ENCODE results near the gene ZNF134.
A peak's percentile ranks its signal among the peaks of the same experiment; 100 is the strongest.

Gene ZNF134

DNA sequence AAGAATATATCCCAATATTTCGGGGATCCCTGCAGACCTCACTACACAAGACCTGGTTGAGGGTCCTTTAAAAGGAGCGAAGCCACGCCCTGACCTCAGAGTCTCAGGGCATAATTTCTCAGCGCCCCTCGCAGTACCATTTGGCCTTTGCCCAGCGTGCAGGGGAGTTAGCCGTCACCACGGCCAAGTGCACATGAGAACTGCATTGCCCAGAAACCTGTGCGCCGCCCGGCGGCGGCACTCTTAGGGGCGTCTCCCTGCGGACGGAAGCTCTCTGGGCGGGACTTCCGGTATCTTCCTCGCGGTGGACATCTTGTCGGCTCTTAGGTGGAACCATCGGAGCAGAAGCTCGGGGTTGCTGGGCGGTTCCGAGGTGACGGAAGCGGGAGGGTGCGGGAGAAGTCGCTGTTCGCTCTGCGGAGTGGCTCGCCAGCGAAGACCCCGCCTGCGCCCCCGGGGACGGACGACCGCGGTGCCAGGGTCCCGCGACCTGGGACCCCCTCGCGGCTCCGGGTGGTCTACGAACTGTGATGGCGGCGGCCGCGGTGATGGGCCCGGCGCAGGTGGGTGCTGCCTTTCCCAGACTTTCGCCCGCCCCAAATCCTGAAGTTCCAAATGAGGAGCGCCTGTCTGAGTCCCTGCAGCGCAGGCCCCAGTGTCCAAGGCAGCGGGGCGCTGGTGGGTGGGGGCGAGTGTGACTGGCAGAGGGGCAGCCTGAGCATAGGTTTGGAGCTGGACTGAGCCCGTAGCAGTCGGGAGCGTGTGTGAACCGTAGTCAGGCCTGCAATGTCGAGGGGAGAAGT lies at the start of gene ZNF134:
Gene ZNF134 (plus strand): TSS at position 302 of the 803 bp plus-strand sequence. CDS start 5,227 bp downstream, outside the sequence.
- peak; percentile 68 to 77 (median 69) for DNase-seq (ENCODE audit: low read depth in 3 of 3, low spot score in 1 of 3)

DNA sequence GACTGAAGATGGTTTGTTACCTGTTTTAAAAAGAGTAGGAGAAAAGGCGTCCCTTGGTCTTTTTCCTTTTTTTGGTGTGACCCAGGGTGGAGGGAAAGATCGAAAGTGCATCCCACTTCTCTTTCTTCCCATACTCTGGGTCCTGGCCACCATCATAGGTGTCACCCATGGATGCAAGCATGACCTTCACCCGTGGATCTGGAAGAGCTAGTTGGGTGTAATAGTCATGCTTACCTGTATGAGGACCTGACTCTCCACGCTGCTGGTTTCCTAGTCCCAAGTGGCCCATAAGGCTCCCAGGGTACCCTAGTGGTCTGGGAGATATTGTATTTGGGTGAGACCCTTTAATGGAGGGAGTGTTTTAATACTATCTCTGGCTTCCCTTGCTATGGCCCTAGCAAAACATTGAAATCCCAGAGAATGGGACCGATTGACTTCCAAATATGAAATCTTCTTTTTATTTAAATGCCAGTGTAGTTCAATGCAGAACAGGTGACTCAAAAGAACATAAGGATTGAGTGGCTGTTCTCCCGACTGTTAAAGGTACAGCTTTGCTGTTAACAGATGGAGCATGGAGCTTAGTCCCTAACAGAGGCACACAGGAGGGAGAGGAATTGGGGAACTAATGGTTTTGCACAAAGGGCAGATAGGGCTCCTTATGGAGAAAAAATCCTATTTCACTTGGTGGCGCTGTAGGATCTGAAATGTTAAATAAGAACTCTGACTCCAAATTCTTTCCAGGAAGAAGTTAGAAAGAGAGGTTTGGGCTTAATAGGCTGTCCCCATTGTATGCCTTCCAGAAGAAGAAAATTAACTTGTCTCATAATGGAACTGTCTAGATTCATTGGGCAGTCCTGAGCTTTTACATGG lies 47.4 kb upstream of the ZNF134 start:
- DNase-seq (ENCODE audit: low read depth in 3 of 3, low spot score in 1 of 3): no peak

DNA sequence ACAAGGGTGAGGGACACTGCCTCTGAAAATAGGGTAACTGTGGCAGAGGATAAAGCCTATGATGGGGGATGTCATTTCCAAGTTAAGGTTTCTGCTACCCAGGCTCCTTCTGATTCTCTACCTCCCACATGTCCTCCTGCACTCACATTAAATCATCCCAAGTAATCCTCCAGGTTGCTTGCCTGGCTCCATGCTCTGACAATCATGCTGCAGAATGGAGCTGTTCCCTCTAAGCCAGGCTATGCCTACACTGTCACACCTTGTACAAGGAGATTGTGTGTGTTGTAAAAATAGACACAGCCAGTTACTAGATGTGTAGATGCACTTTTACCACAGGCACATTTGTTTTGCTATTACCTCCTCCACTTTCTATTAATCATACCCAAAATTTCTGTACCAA lies 43.3 kb upstream of the ZNF134 start:
- no peak for DNase-seq (ENCODE audit: low read depth in 3 of 3, low spot score in 1 of 3)

DNA sequence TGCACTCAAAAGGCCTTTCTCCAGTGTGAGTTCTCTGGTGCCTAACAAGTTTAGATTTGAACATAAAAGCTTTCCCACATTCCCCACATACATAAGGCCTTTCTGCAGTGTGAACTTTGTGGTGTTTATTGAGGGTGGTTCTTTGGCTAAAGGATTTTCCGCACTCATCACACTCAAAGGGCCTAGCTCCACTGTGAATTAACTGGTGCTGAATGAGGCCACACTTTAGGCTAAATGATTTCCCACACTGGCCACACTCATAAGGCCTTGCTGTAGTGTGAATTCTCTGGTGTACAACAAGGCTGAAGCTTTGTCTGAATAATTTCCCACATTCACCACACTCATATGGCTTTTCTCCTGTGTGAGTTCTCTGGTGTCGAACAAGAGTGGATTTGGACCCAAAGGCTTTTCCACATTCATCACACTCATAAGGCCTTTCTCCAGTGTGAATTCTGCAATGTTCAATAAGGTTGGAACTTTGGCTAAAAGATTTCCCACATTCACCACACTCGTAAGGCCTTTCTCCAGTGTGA lies 41.6 kb upstream of the ZNF134 start:
- DNase-seq (ENCODE audit: low read depth in 3 of 3, low spot score in 1 of 3): no peak

DNA sequence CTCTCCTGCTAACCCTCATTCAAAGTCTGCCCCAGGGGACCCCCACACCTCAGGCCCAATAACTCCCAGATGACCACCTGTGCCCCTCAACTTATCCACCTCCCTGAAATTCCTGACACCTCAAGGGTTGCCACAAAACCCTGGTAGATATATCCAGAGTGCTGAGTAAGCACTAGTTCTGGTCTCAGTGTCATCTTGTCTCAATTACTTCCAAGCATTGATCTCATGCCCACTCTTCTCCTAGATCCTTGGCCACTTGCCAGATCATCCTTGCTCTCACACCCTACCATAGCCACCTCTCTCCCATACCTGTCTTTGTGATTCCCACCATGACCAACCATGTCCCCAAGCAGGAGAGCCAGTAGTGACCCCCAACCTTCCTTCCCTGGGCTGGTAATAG lies 37.4 kb upstream of the ZNF134 start:
- no peak for DNase-seq (ENCODE audit: low read depth in 3 of 3, low spot score in 1 of 3)

DNA sequence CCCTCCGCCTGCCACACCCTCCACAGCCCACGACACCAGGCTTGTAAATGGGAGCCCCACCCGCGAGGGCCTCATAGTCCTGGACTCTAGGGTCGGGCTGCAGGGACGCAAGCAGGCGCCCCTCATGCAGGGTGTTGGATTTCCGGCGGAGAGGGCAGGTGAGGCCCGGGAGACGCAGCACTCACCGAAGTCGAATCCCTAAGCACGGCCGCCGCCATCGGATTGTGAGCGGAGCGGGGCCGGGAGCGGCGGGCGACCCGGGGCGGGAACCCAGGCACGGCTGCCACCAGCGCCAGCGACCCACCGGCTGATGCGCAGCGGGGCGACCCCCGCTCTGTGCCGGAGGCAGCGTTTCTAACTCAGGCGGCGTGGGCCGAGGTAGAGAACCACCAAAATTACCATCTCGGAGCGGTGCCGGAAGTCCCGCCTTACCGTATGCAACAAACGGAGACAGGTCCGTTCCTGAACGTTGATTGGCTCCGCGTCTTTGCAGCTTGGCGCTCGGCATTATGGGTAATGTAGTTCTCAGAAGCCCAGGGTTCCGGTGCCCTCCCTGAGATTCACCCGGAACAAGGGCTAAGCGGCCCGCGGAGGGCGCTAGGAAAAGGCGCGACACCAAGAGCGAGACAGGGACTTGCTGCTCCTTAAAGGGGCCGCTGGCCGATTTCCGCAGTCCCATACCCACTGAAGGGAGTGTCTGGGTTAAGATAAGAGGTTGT lies 35.4 kb upstream of the ZNF134 start, which contains the start of gene ZNF416:
Gene ZNF416 (minus strand): TSS at position 425 of the 719 bp plus-strand sequence. CDS start 207 bp downstream, at position 218.
- peak; percentile 77 to 92 (median 88) for DNase-seq (ENCODE audit: low read depth in 3 of 3, low spot score in 1 of 3)

DNA sequence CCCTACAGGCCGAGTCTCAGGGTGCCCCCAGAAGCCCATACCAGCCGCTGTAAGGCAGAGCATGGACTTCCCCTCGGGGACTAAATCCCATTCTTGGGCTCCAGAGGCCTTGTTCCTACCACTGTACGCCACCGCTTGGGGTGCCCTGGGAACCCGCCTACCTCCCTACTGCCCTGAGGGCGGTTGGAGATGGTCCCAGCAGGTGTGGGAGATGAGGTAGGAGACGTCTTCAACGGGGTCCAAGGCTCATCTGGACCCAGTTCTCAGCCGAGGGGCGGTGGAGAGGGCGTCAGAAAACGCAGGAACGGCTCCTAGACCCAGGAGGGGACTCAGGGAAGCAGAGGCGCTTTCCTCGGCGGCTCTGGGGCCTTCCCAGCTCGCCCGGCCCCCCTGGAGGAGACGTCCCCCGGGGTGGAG lies 30.9 kb upstream of the ZNF134 start:
- no peak for DNase-seq (ENCODE audit: low read depth in 3 of 3, low spot score in 1 of 3)

DNA sequence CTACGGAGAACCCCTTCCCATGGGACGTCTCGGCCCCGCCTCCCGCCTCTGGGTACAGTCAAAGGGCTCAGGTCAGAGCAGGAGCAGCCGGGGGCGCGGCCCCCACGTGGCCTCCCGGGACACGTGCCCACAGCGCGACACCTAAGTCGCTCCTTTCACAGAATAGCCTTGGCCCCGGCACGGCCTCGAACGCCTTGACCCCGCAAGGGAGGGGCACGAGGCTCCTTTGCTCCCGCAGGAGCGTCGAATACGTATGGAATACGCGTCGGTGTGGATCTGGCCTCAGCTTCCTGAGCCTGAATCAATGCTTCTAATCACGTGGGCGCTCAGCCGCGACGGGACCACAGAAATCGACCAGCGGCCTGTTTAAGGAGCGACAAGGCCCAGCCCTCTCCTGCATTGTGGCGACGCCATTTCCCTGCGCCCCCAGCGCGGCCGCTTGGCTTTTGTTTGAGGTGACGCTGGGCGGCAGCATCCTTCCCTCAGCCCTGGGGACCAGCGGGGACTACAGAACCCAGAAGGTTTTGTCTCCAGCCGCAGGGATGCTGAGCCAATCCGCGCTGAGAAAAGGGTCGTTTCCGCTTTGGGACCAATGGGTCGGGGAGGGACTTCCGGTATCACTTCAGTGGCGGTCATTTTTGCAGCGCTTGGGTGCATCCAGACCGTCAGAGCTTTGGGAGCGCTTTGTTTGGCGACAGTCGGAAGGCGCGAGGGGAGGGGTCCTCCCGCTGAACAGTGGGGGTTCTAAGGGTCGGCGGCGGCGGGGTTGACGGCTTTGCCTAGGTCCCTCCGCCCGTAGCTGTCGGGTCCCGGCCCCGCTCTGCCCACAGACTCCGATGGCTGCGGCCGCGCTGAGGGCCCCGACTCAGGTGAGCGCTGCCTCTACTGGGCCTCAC lies 30.3 kb upstream of the ZNF134 start, which contains the start of gene ZIK1:
Gene ZIK1 (plus strand): TSS at position 625 of the 896 bp plus-strand sequence. CDS start 212 bp downstream, at position 837.
- peak; percentile 60 to 69 (median 67) for DNase-seq (ENCODE audit: low read depth in 3 of 3, low spot score in 1 of 3)

DNA sequence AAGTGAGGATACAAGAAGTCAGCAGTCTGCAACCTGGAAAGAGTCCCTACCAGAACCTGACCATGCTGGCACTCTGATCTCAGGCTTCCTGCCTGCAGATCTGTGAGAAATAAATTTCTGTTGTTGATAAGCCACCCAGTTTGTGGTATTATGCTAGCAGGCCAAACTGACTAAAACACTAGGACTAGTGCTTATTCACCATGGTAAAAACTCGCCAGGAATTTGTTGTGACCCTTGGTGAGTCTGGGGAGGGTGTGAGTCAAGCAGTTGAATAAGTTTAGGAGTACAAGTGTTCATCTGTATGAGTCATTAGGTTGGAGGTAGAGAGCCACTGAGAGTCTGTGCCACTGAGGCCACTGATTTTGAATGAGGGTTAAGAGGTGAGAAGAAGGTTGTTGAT lies 26.5 kb upstream of the ZNF134 start:
- no peak for DNase-seq (ENCODE audit: low read depth in 3 of 3, low spot score in 1 of 3)

DNA sequence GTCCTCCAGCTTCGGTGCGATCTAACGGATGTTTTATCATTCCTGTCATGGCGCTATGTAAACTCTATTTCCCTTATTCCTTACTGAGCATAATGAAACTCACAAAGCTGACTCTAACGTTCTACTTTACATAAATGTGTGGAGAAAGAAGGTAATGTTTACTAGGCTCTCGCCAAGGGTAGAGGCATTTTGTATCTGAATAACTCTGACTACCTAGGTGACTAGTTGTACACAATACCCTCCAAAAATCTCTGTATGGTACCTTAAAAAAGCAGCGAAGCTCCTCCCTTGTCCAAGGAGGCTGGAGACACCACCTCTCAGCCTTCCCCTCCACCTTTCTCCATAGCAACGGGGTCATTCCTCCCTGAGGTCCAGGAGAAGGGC lies 14.7 kb upstream of the ZNF134 start:
- DNase-seq (ENCODE audit: low read depth in 3 of 3, low spot score in 1 of 3): no peak

DNA sequence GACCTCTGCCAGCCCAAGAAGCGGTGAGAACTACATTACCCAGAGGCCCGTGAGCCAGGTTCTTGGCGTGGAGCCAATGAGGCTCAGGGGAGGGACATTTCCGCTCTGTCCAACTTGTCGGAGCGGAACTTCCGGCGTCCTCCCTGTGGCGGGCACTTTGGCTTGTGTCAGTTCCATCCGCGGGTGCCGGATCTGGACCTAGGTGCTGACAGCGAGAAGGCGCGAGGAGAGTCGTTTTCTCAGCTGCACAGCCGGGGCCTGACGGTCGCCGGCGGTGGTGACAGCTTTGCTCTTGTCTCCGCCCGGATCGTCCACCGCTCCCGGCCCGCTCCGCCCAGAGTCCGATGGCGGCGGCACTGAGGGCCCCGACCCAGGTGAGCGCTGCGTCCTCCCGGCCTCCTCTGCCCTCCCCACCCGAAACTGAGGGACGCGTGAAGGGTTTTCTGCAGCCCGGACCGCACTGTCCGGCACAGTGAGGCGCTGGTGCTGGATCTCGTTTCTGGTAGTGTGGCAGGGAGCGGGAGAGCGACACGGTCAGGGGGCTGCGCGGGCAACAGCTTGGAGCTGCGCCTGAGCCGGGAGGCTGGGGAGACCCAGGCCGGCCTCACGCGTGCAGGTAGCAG lies 14.2 kb upstream of the ZNF134 start, which contains the start of gene ZNF530:
Gene ZNF530 (plus strand): TSS at position 125 of the 623 bp plus-strand sequence. CDS start 4,461 bp downstream, outside the sequence.
- DNase-seq (ENCODE audit: low read depth in 3 of 3, low spot score in 1 of 3): peak; percentile 66 to 79 (median 67)

DNA sequence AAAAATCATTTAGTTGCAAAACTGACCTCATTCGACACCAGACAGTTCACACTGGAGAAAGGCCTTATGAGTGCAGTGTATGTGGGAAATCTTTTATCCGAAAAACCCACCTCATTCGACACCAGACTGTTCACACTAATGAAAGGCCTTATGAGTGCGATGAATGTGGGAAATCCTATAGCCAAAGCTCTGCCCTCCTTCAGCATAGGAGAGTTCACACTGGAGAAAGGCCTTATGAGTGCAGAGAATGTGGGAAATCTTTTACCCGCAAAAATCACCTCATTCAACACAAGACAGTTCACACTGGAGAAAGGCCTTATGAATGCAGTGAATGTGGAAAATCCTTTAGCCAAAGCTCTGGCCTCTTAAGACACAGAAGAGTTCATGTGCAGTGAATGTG lies 7.1 kb upstream of the ZNF134 start:
- DNase-seq (ENCODE audit: low read depth in 3 of 3, low spot score in 1 of 3): no peak

DNA sequence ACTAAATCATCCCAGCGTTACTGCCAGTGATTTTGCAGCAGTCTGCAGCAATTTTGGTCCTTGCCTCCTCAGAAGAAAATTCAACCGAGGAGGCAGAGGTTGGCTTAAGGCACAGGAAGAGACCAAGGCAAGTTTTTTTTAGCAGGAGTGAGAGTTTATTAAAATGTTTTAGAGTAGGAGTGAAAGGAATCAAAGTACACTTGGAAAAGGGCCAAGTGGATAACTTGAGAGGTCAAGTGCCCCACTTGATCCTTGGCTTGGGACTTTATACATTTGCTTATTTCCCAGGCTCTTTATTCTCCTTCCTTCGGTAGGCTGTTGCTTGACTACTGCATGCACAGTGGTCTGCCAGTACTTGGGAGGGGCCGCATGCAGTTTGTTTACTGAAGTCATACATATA lies 2.9 kb upstream of the ZNF134 start:
- no peak for DNase-seq (ENCODE audit: low read depth in 3 of 3, low spot score in 1 of 3)

DNA sequence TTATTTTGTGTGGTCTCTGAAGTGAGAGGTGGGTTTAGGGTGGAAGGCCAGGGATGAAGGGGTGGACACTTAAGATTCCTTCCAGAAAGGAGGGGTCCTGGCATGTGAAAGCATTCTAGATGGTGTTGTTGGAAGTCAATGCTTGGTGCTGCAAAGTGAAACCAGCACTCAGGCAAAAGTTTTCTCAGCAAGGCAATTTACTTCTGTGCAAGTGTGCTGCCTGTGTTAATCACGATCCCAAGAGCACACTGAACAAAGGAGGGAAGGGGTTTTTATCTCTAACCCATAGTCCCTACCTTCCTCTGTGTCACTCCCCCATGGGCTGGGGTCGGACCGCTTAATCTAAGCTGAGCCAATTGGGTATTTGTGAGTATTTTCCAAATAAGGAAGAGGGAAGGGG lies 1.3 kb downstream of the ZNF134 start:
- no peak for DNase-seq (ENCODE audit: low read depth in 3 of 3, low spot score in 1 of 3)

DNA sequence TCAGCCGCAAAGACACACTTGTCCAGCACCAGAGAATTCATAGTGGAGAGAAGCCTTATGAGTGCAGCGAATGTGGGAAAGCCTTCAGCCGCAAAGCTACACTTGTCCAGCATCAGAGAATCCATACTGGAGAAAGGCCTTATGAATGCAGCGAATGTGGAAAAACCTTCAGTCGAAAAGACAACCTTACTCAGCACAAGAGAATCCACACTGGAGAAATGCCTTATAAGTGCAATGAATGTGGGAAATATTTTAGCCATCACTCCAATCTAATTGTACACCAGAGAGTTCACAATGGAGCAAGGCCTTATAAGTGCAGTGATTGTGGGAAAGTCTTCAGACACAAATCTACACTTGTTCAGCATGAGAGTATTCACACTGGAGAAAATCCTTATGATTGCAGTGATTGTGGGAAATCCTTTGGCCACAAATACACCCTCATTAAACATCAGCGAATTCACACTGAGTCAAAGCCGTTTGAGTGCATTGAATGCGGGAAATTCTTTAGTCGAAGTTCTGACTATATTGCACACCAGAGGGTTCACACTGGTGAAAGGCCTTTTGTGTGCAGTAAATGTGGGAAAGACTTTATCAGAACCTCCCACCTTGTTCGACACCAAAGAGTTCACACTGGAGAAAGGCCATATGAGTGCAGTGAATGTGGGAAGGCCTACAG lies 6.8 kb downstream of the ZNF134 start:
- no peak for DNase-seq (ENCODE audit: low read depth in 3 of 3, low spot score in 1 of 3)

DNA sequence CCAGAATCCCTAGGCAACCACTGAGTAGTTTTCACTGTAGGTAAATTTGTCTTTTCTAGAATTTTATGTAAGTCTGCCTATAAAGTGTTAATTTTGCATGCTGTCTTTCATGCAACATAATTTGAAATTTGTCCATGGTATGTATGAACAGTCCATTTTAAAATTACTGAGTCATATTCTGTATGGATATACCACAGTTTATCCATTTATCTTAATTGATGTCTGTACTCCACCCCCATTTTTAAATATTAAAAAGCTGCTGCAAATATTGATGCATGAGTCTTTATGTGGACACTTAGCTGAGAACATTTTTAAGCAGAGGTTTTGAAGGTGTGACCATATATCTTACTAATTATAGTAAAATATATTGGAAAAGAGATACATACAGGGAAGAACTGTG lies 9.0 kb downstream of the ZNF134 start:
- DNase-seq (ENCODE audit: low read depth in 3 of 3, low spot score in 1 of 3): no peak

DNA sequence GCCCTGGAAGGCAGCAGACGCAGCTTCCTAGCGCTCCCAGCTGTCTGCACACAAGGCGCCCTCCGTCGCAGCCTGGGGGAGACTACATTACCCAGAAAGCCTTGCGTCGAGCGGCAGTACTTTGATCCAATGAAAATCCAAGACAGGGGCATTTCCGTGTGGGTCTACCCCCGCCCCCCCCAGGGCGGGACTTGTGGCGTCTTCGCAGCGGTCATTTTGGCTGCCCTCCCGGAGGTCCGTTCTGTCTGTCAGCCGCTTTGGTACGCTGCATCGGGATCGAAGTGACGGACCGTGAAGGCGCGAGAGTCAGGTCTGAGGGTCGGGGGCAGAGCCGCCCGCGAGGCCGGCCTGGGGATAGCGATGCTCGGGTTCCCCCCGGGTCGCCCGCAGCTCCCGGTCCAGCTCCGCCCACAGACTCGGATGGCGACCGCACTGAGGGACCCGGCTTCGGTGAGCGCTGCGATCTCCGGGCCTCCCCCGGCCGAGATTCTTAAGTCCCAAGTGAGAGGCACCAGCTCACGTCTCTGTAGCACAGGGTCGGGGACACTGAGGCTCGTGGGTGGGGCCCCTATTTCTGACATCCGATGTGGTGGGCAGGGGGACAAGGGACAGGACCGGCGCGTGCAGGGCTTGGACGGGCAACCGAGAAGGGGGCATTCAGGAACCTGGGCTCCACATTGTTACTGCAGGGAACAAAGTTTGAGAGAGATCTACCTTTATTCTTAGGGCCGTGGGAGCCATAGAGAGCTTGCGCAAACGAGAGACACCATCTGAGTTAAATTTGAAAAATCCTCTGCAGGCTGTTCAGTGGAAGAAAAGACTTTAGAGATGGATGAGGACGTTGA lies 19.2 kb downstream of the ZNF134 start, which contains the start of gene ZNF211:
Gene ZNF211 (plus strand): TSS at position 182 of the 845 bp plus-strand sequence. CDS start 179 bp downstream, at position 361.
- peak; percentile 63 to 74 (median 72) for DNase-seq (ENCODE audit: low read depth in 3 of 3, low spot score in 1 of 3)

DNA sequence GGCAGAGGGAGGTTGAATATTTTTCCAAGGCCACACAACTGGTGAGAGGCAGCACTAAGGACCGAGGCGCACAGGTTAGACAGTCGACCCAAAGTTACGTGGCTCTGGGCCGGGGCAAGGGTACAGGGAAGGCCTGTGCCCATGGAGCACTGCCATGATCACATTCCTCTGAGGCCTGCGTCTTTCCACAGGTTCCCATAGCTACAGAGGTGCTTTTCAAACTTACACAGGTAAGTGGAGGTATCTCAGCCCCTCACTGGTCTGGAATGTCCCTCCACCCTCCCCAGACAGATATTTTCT lies 19.7 kb downstream of the ZNF134 start:
- DNase-seq (ENCODE audit: low read depth in 3 of 3, low spot score in 1 of 3): no peak
